GM12874 (cell line): ENCODE data around the gene EGLN2.
"Not testable (repeated sequence)": the region's sequence is repeated elsewhere in the genome, so short reads cannot be mapped to it uniquely, and the experiment has no call there.

Source experiments
- TF ChIP-seq, protein P1 (sequence below): IDR thresholded peaks from 2 replicates; pipeline ENCODE4 v1.5.1; 2011; ENCODE audit warnings: low read depth, mild to moderate bottlenecking, control low read depth, low read length, moderate library complexity; ENCODE audit not compliant: insufficient read depth

The EGLN2 gene

GRCh38 chr19:40831502-40832430 is 32.8 kb downstream of the EGLN2 start:
- TF ChIP-seq, protein P1, sequence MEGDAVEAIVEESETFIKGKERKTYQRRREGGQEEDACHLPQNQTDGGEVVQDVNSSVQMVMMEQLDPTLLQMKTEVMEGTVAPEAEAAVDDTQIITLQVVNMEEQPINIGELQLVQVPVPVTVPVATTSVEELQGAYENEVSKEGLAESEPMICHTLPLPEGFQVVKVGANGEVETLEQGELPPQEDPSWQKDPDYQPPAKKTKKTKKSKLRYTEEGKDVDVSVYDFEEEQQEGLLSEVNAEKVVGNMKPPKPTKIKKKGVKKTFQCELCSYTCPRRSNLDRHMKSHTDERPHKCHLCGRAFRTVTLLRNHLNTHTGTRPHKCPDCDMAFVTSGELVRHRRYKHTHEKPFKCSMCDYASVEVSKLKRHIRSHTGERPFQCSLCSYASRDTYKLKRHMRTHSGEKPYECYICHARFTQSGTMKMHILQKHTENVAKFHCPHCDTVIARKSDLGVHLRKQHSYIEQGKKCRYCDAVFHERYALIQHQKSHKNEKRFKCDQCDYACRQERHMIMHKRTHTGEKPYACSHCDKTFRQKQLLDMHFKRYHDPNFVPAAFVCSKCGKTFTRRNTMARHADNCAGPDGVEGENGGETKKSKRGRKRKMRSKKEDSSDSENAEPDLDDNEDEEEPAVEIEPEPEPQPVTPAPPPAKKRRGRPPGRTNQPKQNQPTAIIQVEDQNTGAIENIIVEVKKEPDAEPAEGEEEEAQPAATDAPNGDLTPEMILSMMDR, result no peak

- TF ChIP-seq, protein P1, result no peak
These were observed 37.9 kb downstream of the EGLN2 start for GRCh38 chr19:40836754-40837429.

GRCh38 chr19:40850277-40850676 is 51.3 kb downstream of the EGLN2 start, which contains the start of gene CYP2A6:
CYP2A6 (minus strand) TSS chr19:40850447; CDS start chr19:40850426, 21 bp downstream.
- TF ChIP-seq, protein P1, result not testable (repeated sequence)
